K562 (cell line): ENCODE results near the gene TOR1AIP2. TPM values are rescaled to one million over a fixed set of nuclear protein-coding genes. Genes with fewer than 3 reads are reported as not detected.

Experiments used
- C11orf30 ChIP-seq: fragments of 450-650 bp; IDR thresholded peaks from 2 replicates; pipeline ENCODE4 v1.6.1; 2016; ENCODE audit warnings: low read depth, mild to moderate bottlenecking
- CCNT2 ChIP-seq: IDR thresholded peaks from 2 replicates; pipeline ENCODE4 v1.6.1; 2011; ENCODE audit warnings: borderline replicate concordance, low read depth, mild to moderate bottlenecking, moderate library complexity, mixed read lengths, low read length; ENCODE audit not compliant: insufficient read length; ENCODE audit errors: extremely low read depth
- CREBBP ChIP-seq: IDR thresholded peaks from one replicate; pipeline ENCODE4 v1.6.1; 2012; ENCODE audit warnings: low read depth, mild to moderate bottlenecking, control low read depth, inconsistent platforms, low read length
- FOSL1 ChIP-seq: fragments of 200-800 bp; sonication (Bioruptor generic); conservative IDR thresholded peaks from 2 replicates; pipeline ENCODE4 v1.6.1; 2016; ENCODE audit warnings: missing genetic modification characterization, missing compliant biosample characterization
- FOXK1 ChIP-seq: sonication (generic); formaldehyde crosslinking; IDR thresholded peaks from 2 replicates; pipeline ENCODE4 v1.8.0; 2022; ENCODE audit warnings: missing genetic modification reagents, mild to moderate bottlenecking, borderline replicate concordance
- GTF2A2 ChIP-seq: IDR thresholded peaks from 2 replicates; pipeline ENCODE4 v1.6.1; 2016; ENCODE audit warnings: mild to moderate bottlenecking, missing genetic modification characterization, missing compliant biosample characterization
- HDGF ChIP-seq: fragments of 450-650 bp; IDR thresholded peaks from 2 replicates; pipeline ENCODE4 v1.6.1; 2016
- HEY1 ChIP-seq: fragments of 250-450 bp; sonication (Bioruptor Pico); IDR thresholded peaks from 2 replicates; pipeline ENCODE4 v1.5.0; 2020; ENCODE audit warnings: mild to moderate bottlenecking, moderate library complexity, borderline replicate concordance
- HMGXB4 ChIP-seq: sonication (generic); formaldehyde crosslinking; IDR thresholded peaks from 2 replicates; pipeline ENCODE4 v1.8.1; 2023; ENCODE audit warnings: mild to moderate bottlenecking, missing genetic modification reagents
- KAT7 ChIP-seq: sonication (generic); formaldehyde crosslinking; IDR thresholded peaks from 2 replicates; pipeline ENCODE4 v1.8.0; 2022; ENCODE audit warnings: missing genetic modification reagents, mild to moderate bottlenecking, borderline replicate concordance
- PML ChIP-seq: IDR thresholded peaks from 2 replicates; pipeline ENCODE4 v1.6.1; 2012; ENCODE audit warnings: low read length, inconsistent platforms
- POLR2H ChIP-seq: IDR thresholded peaks from 2 replicates; pipeline ENCODE4 v1.6.1; 2016; ENCODE audit warnings: missing genetic modification characterization, low read depth, mild to moderate bottlenecking, control low read depth, missing compliant biosample characterization, moderate library complexity
- POLR3G ChIP-seq: IDR thresholded peaks from 2 replicates; pipeline ENCODE4 v1.6.1; 2011; ENCODE audit not compliant: insufficient read length, insufficient replicate concordance; ENCODE audit errors: extremely low read depth
- RBM25 ChIP-seq: fragments of 200-400 bp; formaldehyde crosslinking; IDR thresholded peaks from 2 replicates; pipeline ENCODE4 v1.6.1; 2018; ENCODE audit warnings: low read length, low read depth, moderate library complexity; ENCODE audit not compliant: severe bottlenecking
- REST ChIP-seq, 2 experiments: fragments of 450-650 bp; formaldehyde crosslinking in 1 of 2; IDR thresholded peaks; 2 replicates each; pipeline versions ENCODE4 v1.4.0 to v1.6.1; 2014 to 2020; ENCODE audit warnings: mild to moderate bottlenecking in 2 of 2, borderline replicate concordance in 1 of 2, low read depth in 1 of 2
- SAFB ChIP-seq: fragments of 200-400 bp; formaldehyde crosslinking; IDR thresholded peaks from 2 replicates; pipeline ENCODE4 v1.6.1; 2017; ENCODE audit warnings: low read depth, low read length, borderline replicate concordance
- TARDBP ChIP-seq: fragments of 450-650 bp; IDR thresholded peaks from 2 replicates; pipeline ENCODE4 v1.6.1; 2016
- ZNF57 ChIP-seq: fragments of 450-650 bp; formaldehyde crosslinking; IDR thresholded peaks from 2 replicates; pipeline ENCODE4 v1.4.0; 2020; ENCODE audit warnings: mild to moderate bottlenecking, moderate library complexity
- ZNF696 ChIP-seq: fragments of 250-450 bp; sonication (Bioruptor Pico); conservative IDR thresholded peaks from 2 replicates; pipeline ENCODE4 v1.4.0; 2020; ENCODE audit warnings: mild to moderate bottlenecking, moderate library complexity
- polyA plus RNA-seq, 8 experiments: library from polyadenylated mRNA; depleted of rRNA in 4 of 8; stranded (reverse) in 5 of 8; unstranded in 3 of 8; fragments of >200 nt; fragmentation: Nextera tagmentation in 2 of 8; fragmentation: Illumina TruSeq in 1 of 8; extraction: Ambion mirVana in 2 of 8; extraction: Trizol in 1 of 8; gene quantifications; 2 replicates each; pipeline versions ENCODE4 v1.2.1 to v1.2.3, GENCODE V29; 2011 to 2014; ENCODE audit warnings: inconsistent platforms in 1 of 8, missing spikeins in 1 of 8
- total RNA-seq, 7 experiments: library from RNA; depleted of rRNA in 6 of 7; stranded (reverse); fragments of >200 nt in 6 of 7; fragmentation: Illumina TruSeq in 2 of 7; extraction: Trizol in 2 of 7; gene quantifications; 2 replicates each; pipeline versions ENCODE4 v1.2.1 to v1.2.3, GENCODE V29; 2011 to 2021; ENCODE audit warnings: low replicate concordance in 1 of 7
- TF ChIP-seq, protein P1 (sequence below): sonication (generic); formaldehyde crosslinking; IDR thresholded peaks from 2 replicates; pipeline ENCODE4 v1.8.0; 2022; ENCODE audit warnings: missing genetic modification reagents, mild to moderate bottlenecking, moderate library complexity, borderline replicate concordance

The TOR1AIP2 gene
- total and polyA plus RNA-seq, 9 of the 15 experiments (the other 6 are each of a cell fraction or from before 2014, with no cell fraction given) = 16.7 to 122 (median 41.4) TPM

GRCh38 chr1:179879797-179880196 is 2.2 kb upstream of the TOR1AIP2 start (continued):
- TF ChIP-seq CCNT2 (no peak), POLR2H (tag) (no peak), TARDBP (no peak), ZNF57 (CRISPR knock-in tag) (no peak), POLR3G (no peak), RBM25 (no peak), ZNF696 (CRISPR knock-in tag) (no peak), SAFB (no peak), HDGF (no peak), C11orf30 (no peak), PML (no peak), FOXK1 (CRISPR knock-in tag) (no peak), HEY1 (CRISPR knock-in tag) (no peak), FOSL1 (no peak), KAT7 (CRISPR knock-in tag) (no peak), CREBBP (no peak), REST (IDR thresholded peaks at IDR 0.05; ENCODE audit: borderline replicate concordance) (no peak), REST (CRISPR knock-in tag; IDR thresholded peaks at IDR 0.05; ENCODE audit: low read depth) (no peak), GTF2A2 (tag) (no peak), HMGXB4 (no peak)
- TF ChIP-seq, protein P1, sequence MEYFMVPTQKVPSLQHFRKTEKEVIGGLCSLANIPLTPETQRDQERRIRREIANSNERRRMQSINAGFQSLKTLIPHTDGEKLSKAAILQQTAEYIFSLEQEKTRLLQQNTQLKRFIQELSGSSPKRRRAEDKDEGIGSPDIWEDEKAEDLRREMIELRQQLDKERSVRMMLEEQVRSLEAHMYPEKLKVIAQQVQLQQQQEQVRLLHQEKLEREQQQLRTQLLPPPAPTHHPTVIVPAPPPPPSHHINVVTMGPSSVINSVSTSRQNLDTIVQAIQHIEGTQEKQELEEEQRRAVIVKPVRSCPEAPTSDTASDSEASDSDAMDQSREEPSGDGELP (CRISPR knock-in tag) = no peak
